RPMI7951 (cell line): ENCODE results near the gene ABCG2. TPM values are rescaled to one million over a fixed set of nuclear protein-coding genes. Genes with fewer than 3 reads are reported as not detected.
"Not testable (repeated sequence)": the region's sequence is repeated elsewhere in the genome, so short reads cannot be mapped to it uniquely, and the experiment has no call there.

ENCODE experiments used
- DNase-seq: peaks from one replicate; pipeline ENCODE4 v3.0.0-alpha.2; 2012; ENCODE audit warnings: low read depth
- total RNA-seq: library from RNA; depleted of rRNA; stranded (reverse); fragments of >200 nt; shearing (Covaris generic); gene quantifications from 2 replicates; pipeline ENCODE4 v1.2.3, GENCODE V29; 2014

ABCG2 gene
- total RNA-seq, 1 experiment from 2014 or later = 2.3 TPM

GRCh38 chr4:88112856-88113255, 45.6 kb downstream of the ABCG2 start:
- no peak for DNase-seq

GRCh38 chr4:88110826-88111225, 47.6 kb downstream of the ABCG2 start:
- DNase-seq = no peak

GRCh38 chr4:88109123-88109881, 49.1 kb downstream of the ABCG2 start:
- DNase-seq = no peak

- DNase-seq = no peak
These were observed 49.7 kb downstream of the ABCG2 start for GRCh38 chr4:88108747-88109122.

GRCh38 chr4:88108108-88108465, 50.4 kb downstream of the ABCG2 start:
- not testable (repeated sequence) for DNase-seq

GRCh38 chr4:88107406-88108107, 50.9 kb downstream of the ABCG2 start:
- DNase-seq = no peak

GRCh38 chr4:88106205-88106604, 52.2 kb downstream of the ABCG2 start:
- peak; percentile 33 for DNase-seq

GRCh38 chr4:88104902-88105610, 53.4 kb downstream of the ABCG2 start:
- DNase-seq = peak; percentile 74

GRCh38 chr4:88102026-88102425, 56.4 kb downstream of the ABCG2 start:
- no peak for DNase-seq

GRCh38 chr4:88101165-88101564, 57.3 kb downstream of the ABCG2 start:
- DNase-seq = no peak

- no peak for DNase-seq
These were observed 59.3 kb downstream of the ABCG2 start for GRCh38 chr4:88098993-88099752.

GRCh38 chr4:88097781-88098180, 60.7 kb downstream of the ABCG2 start:
- DNase-seq = peak; percentile 13

GRCh38 chr4:88097301-88097700, 61.1 kb downstream of the ABCG2 start:
- DNase-seq = peak; percentile 49

- DNase-seq = no peak
These were observed 64.6 kb downstream of the ABCG2 start for GRCh38 chr4:88093874-88094273.

GRCh38 chr4:88091378-88091777, 67.1 kb downstream of the ABCG2 start:
- no peak for DNase-seq

- no peak for DNase-seq
These were observed 67.5 kb downstream of the ABCG2 start for GRCh38 chr4:88090898-88091297.

- DNase-seq = no peak
These were observed 71.4 kb downstream of the ABCG2 start for GRCh38 chr4:88087004-88087403.

GRCh38 chr4:88080626-88081025, 77.8 kb downstream of the ABCG2 start:
- DNase-seq = no peak

GRCh38 chr4:88078579-88078978, 79.9 kb downstream of the ABCG2 start:
- DNase-seq = no peak

- DNase-seq = no peak
These were observed 80.4 kb downstream of the ABCG2 start for GRCh38 chr4:88077911-88078524.

- no peak for DNase-seq
These were observed 83.1 kb downstream of the ABCG2 start for GRCh38 chr4:88075336-88075735.

GRCh38 chr4:88070031-88070430, 88.4 kb downstream of the ABCG2 start:
- no peak for DNase-seq
